HG03457 (cell line): ENCODE data around the gene STK38L.

Experiments
- ATAC-seq: cut with Tn5 transposase; IDR thresholded peaks from one replicate; pipeline ENCODE4 v1.9.1; 2021; ENCODE audit warnings: moderate number of reproducible peaks; ENCODE audit not compliant: unreplicated experiment

STK38L gene

GRCh38 chr12:27309293-27309994 lies 65.4 kb downstream of the STK38L start:
- ATAC-seq = no peak

GRCh38 chr12:27309995-27310315 lies 65.9 kb downstream of the STK38L start:
- no peak for ATAC-seq

GRCh38 chr12:27316947-27317346 lies 72.9 kb downstream of the STK38L start:
- ATAC-seq = no peak

- no peak for ATAC-seq
Measured at GRCh38 chr12:27319409-27319808, 75.3 kb downstream of the STK38L start.

- ATAC-seq = no peak
Measured at GRCh38 chr12:27319848-27320247, 75.8 kb downstream of the STK38L start.

GRCh38 chr12:27324530-27324929 lies 80.4 kb downstream of the STK38L start:
- no peak for ATAC-seq

GRCh38 chr12:27330846-27331245 lies 86.8 kb downstream of the STK38L start:
- ATAC-seq = no peak

- peak; percentile 35 for ATAC-seq
Measured at GRCh38 chr12:27331291-27331926, 87.3 kb downstream of the STK38L start.

- no peak for ATAC-seq
Measured at GRCh38 chr12:27331927-27332324, 87.8 kb downstream of the STK38L start.

GRCh38 chr12:27332407-27332713 lies 88.3 kb downstream of the STK38L start:
- no peak for ATAC-seq

GRCh38 chr12:27332714-27333402 lies 88.8 kb downstream of the STK38L start, which contains the start of gene BMAL2:
BMAL2 (plus strand) TSS chr12:27332836; CDS start chr12:27333073, 237 bp downstream.
- ATAC-seq = no peak

GRCh38 chr12:27333403-27334009 lies 89.4 kb downstream of the STK38L start:
- ATAC-seq = no peak

- no peak for ATAC-seq
Measured at GRCh38 chr12:27334042-27334720, 90.1 kb downstream of the STK38L start.

GRCh38 chr12:27334721-27335082 lies 90.6 kb downstream of the STK38L start:
- ATAC-seq = no peak

GRCh38 chr12:27335364-27336281 lies 91.5 kb downstream of the STK38L start:
- no peak for ATAC-seq

- no peak for ATAC-seq
Measured at GRCh38 chr12:27336282-27336653, 92.2 kb downstream of the STK38L start.

GRCh38 chr12:27337376-27337775 lies 93.3 kb downstream of the STK38L start:
- no peak for ATAC-seq

GRCh38 chr12:27338473-27338872 lies 94.4 kb downstream of the STK38L start:
- no peak for ATAC-seq

GRCh38 chr12:27340971-27341370 lies 96.9 kb downstream of the STK38L start:
- no peak for ATAC-seq

- ATAC-seq = no peak
Measured at GRCh38 chr12:27342536-27342935, 98.5 kb downstream of the STK38L start.
